ENCODE results near the gene TEAD3. TPM values are rescaled to one million over a fixed set of nuclear protein-coding genes. Genes with fewer than 3 reads are reported as not detected.

The TEAD3 gene
- total and polyA plus RNA-seq, 8 donors = 3.0 to 10.0 (median 5.6) TPM

DNA sequence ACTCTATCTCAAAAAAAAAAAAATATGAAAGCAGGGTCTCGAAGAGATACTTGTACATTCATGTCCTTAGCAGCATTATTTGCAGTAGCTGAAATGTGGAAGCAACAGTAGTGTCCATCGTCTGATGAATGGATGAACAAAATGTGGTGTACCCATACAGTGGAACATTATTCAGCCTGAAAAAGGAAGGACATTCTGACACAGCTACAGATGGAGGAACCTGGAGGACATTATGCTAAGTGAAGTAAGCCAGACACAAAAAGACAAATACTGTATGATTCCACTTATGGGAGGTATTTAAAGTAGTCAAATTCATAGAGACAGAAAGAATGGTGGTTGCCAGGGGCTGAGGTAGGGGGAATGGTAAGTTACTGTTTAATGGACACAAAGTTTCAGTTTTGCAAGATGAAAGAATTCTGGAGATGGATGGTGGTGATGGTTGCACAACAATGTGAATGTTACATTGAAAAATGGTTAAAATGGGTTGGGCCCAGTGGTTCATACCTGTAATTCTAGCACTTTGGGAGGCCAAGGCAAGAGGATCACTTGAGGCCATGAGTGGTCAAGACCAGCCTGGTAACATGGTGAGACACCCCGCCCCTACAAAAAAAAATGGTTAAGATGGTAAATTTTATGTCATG is 27.6 kb upstream of the TEAD3 start:
- ATAC-seq = no peak
- WGBS, 2 donors = 83 to 85% methylated on average over 3 of the region's 3 CpGs
- H3K4me3 ChIP-seq = no peak overlapping the region
- H3K27ac ChIP-seq = no peak overlapping the region
- DNase-seq = no peak
- no peak for FAIRE-seq
- no peaks in the 10 kb centered on the region for H3K36me3 ChIP-seq
- intact Hi-C loops (cut with DNase I) = loop anchor here in 2 of 3 donors (5.0 kb wide), 1 partner anchor 213 kb away; the partner anchor contains the start of gene ARMC12 (in 2 of the 2)
- TF ChIP-seq, protein P1, sequence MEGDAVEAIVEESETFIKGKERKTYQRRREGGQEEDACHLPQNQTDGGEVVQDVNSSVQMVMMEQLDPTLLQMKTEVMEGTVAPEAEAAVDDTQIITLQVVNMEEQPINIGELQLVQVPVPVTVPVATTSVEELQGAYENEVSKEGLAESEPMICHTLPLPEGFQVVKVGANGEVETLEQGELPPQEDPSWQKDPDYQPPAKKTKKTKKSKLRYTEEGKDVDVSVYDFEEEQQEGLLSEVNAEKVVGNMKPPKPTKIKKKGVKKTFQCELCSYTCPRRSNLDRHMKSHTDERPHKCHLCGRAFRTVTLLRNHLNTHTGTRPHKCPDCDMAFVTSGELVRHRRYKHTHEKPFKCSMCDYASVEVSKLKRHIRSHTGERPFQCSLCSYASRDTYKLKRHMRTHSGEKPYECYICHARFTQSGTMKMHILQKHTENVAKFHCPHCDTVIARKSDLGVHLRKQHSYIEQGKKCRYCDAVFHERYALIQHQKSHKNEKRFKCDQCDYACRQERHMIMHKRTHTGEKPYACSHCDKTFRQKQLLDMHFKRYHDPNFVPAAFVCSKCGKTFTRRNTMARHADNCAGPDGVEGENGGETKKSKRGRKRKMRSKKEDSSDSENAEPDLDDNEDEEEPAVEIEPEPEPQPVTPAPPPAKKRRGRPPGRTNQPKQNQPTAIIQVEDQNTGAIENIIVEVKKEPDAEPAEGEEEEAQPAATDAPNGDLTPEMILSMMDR (IDR thresholded peaks at IDR 0.05) = no peak
- H3K9me3 ChIP-seq = no peaks in the 10 kb centered on the region
- H3K4me1 ChIP-seq = no peaks in the 10 kb centered on the region
- no peaks in the 10 kb centered on the region for H3K27me3 ChIP-seq

DNA sequence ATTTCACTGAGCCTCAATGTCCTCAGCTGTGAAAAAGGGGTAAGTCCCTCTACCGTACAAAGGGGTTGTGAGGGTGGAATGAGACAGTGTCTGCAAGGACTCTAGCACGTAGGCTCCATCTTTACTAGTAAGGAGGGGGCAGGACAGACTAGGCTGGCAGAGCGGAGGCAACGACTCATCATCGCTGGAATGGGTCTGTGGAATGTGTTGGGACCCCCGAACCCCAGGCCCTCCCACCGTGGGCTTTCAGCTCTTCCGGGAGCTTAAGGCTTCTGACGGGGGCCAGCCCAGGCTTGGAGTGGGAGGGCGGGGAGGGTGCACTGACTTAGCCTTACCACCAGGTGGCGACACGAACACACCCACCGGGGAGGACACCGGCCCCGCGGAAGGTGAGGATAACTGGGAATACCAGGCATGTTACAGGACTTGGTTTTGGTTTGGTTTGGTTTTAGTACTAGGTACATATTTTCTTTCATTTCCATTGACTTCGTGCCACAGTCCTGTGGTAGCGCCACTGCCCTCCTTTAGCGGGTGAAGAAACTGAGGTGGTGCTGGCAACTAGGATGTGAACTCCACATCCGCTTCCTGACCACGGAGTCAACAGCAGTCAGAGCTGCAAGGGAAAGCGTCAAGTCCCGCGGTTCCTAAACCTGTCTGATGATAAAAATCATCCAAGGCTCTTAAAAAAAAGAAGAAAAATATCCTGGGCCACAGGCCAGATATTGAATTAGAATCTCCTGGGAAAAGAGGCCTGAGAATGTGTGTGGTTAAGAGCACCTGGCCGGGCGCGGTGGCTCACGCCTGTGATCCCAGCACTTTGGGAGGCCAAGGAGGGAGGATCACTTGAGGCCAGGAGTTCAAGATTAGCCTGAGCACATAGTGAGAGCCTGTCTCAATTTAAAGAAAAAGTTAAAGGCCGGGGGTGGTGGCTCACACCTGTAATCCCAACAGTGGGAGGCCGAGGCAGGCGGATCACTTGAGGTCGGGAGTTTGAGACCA is 26.1 kb upstream of the TEAD3 start:
- no peak for FAIRE-seq
- H3K36me3 ChIP-seq = no peaks in the 10 kb centered on the region
- DNase-seq = peak; percentile 51 to 94 (median 79)
- TF ChIP-seq, protein P1 (IDR thresholded peaks at IDR 0.05) = peak; percentile 97 to 100 (median 98)
- no peaks in the 10 kb centered on the region for H3K27me3 ChIP-seq
- no peak overlapping the region for H3K27ac ChIP-seq
- no peaks in the 10 kb centered on the region for H3K4me1 ChIP-seq
- peak overlapping the region in 2 of 4 donors; percentile 8 to 31 for H3K4me3 ChIP-seq
- H3K9me3 ChIP-seq = no peaks in the 10 kb centered on the region
- intact Hi-C loops (cut with DNase I) = loop anchor here in 2 of 3 donors (5.0 kb wide), 1 partner anchor 214 kb away; the partner anchor contains the start of gene ARMC12 (in 2 of the 2)
- WGBS, 2 donors = 29 to 32% methylated on average over 30 to 32 of the region's 32 CpGs
- peak; percentile 90 to 99 (median 96) for ATAC-seq

DNA sequence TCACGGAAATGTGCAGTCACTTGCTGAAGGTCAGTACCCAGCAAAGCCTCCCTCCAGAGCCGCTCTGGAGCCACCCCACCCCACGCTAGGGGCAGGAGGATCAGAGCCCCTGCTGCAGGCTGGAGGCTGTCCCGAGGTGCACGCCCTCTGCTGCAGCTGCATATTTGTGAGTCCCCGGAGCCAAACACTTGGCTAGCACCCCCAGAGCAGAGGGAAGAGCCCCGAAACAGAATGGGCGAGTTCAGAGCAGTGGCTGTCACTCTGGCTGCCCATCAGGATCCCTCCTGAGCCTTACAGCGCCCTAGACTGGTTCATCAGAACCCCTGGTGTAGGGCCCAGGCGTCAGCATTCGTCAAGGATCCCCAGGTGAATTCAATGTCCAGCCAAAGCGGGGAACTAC is 25.3 kb upstream of the TEAD3 start:
- ATAC-seq (no peak), DNase-seq (no peak), FAIRE-seq (no peak)
- Histone ChIP-seq H3K27me3 (no peaks in the 10 kb centered on the region), H3K4me1 (no peaks in the 10 kb centered on the region), H3K27ac (no peak overlapping the region), H3K4me3 (no peak overlapping the region), H3K36me3 (no peaks in the 10 kb centered on the region), H3K9me3 (no peaks in the 10 kb centered on the region)
- TF ChIP-seq, protein P1 (IDR thresholded peaks at IDR 0.05) = no peak
- intact Hi-C loops (cut with DNase I) = loop anchor here in 2 of 3 donors (5.0 kb wide), 1 partner anchor 215 kb away; the partner anchor contains the start of gene ARMC12 (in 2 of the 2)
- WGBS, 2 donors = 63 to 73% methylated on average over 12 of the region's 12 CpGs

DNA sequence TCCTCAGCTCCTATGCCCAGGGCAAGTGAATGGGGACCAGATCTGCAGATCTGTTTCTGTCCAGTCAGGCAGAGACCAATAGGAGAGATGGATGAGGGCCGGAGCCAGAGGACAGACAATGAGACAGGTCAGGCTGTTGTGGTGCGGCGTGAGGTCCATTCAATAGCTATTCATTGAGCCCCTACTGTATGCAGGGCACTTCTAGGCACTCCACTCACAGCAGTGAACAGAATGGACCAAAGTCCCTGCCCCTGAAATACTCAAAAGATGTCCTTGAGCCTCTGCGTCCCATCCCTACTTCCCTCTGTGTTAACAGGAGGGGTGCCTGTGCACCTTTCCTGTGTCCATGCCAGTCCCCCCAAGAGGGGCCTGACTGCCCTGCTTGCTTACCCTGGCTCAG is 24.4 kb upstream of the TEAD3 start:
- intact Hi-C loops (cut with DNase I) = loop anchor here in 2 of 3 donors (5.0 kb wide), 1 partner anchor 216 kb away; the partner anchor contains the start of gene ARMC12 (in 2 of the 2)
- H3K27me3 ChIP-seq = no peaks in the 10 kb centered on the region
- H3K4me3 ChIP-seq = no peak overlapping the region
- DNase-seq (no peak), FAIRE-seq (no peak), ATAC-seq (no peak)
- no peaks in the 10 kb centered on the region for H3K9me3 ChIP-seq
- no peaks in the 10 kb centered on the region for H3K4me1 ChIP-seq
- TF ChIP-seq, protein P1 (IDR thresholded peaks at IDR 0.05) = no peak
- no peaks in the 10 kb centered on the region for H3K36me3 ChIP-seq
- WGBS, 2 donors = 86 to 88% methylated on average over 4 of the region's 4 CpGs
- H3K27ac ChIP-seq = no peak overlapping the region
